ENCODE measurements around the gene PWWP3B. TPM values are rescaled to one million over a fixed set of nuclear protein-coding genes. Genes with fewer than 3 reads are reported as not detected.
"Not testable (repeated sequence)": the region's sequence is repeated elsewhere in the genome, so short reads cannot be mapped to it uniquely, and the experiment has no call there.

PWWP3B gene
- total and polyA plus RNA-seq, 9 donors, result 13.7 to 28.0 (median 21.6) TPM

DNA sequence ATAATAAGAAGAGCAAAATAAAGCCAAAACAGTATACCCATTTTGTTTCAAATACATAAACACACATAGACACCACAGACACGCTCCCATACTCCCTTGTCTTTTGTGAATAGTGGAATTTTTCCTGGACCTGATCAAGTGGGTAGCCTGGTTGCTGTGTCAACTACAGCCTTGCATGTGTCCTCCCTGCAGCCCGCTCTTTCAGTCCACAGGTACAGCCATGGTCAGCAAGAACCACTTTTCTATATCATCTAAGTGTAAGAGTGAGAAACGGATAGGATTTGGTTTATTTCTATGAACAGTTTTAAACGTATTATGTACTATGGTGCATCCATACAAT lies 9.8 kb downstream of the PWWP3B start:
- Histone ChIP-seq H3K9me3 (replicated peaks; ENCODE audit: control insufficient read depth, low read depth, low read length) (no peaks in the 10 kb centered on the region), H3K4me1 (ENCODE audit: control insufficient read depth, insufficient read depth, low read length) (no peaks in the 10 kb centered on the region), H3K27me3 (ENCODE audit: control insufficient read depth, insufficient read depth, low read length) (peaks cover 8% of the 10 kb centered on the region), H3K4me3 (ENCODE audit: low read length) (peak overlapping the region; percentile 39), H3K36me3 (ENCODE audit: control insufficient read depth, insufficient read depth, low read length) (no peaks in the 10 kb centered on the region), H3K27ac (ENCODE audit: low read length) (peak overlapping the region; percentile 59)
- no CpG with 5 or more reads among the region's 4 CpGs for WGBS (ENCODE audit: insufficient coverage)
- DNase-seq, result no peak

DNA sequence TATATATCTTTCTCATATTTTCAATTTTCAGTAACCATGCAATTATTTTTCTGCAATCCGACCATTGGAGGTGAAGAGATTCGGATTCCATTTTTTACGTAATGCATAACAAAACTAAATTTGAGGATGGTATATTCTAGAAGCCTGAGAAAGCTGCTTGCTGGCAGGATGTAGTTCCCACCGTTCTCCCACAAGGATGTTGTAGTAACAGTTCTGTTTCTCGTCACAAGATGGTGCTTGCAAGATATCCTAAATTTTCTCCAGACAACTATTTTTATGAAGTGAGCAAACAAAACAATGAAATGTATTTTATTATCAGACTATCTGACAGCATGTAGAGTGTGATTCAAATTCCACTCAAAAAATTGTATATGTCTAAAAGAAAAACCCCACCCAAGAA lies 10.7 kb downstream of the PWWP3B start:
- Histone ChIP-seq H3K9me3 (replicated peaks; ENCODE audit: control insufficient read depth, low read depth, low read length) (no peaks in the 10 kb centered on the region), H3K4me3 (ENCODE audit: low read length) (no peak overlapping the region), H3K4me1 (ENCODE audit: control insufficient read depth, insufficient read depth, low read length) (no peaks in the 10 kb centered on the region), H3K36me3 (ENCODE audit: control insufficient read depth, insufficient read depth, low read length) (no peaks in the 10 kb centered on the region), H3K27me3 (ENCODE audit: control insufficient read depth, insufficient read depth, low read length) (peaks cover 8% of the 10 kb centered on the region), H3K27ac (ENCODE audit: low read length) (no peak overlapping the region)
- peak; percentile 13 for DNase-seq
- WGBS (ENCODE audit: insufficient coverage), result no CpG with 5 or more reads among the region's 5 CpGs

DNA sequence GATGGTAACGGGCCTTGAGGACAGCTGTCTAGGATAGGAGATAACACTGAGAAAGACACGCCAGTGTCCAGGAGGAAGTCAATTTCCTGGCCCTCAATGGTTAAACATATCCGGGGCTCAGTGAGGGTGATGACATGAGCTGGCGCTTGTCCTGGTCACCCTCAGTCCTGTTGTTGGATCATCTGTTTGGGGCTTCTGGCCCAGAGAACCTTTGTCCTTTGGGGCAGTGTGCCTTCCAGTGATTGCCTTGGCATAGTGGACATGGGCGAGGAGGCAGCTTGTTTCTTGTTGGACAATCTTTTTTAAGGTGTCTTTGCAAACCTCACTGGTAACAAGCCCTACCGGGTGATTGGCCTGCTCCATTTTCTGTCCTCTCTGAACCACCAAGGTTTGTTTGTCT lies 15.6 kb downstream of the PWWP3B start:
- H3K27me3 ChIP-seq (ENCODE audit: control insufficient read depth, insufficient read depth, low read length); H3K27ac ChIP-seq (ENCODE audit: low read length); H3K9me3 ChIP-seq (replicated peaks; ENCODE audit: control insufficient read depth, low read depth, low read length); H3K36me3 ChIP-seq (ENCODE audit: control insufficient read depth, insufficient read depth, low read length); DNase-seq; H3K4me3 ChIP-seq (ENCODE audit: low read length); H3K4me1 ChIP-seq (ENCODE audit: control insufficient read depth, insufficient read depth, low read length): not testable (repeated sequence)
- 83% methylated on average over 5 of the region's 6 CpGs for WGBS (ENCODE audit: insufficient coverage)

DNA sequence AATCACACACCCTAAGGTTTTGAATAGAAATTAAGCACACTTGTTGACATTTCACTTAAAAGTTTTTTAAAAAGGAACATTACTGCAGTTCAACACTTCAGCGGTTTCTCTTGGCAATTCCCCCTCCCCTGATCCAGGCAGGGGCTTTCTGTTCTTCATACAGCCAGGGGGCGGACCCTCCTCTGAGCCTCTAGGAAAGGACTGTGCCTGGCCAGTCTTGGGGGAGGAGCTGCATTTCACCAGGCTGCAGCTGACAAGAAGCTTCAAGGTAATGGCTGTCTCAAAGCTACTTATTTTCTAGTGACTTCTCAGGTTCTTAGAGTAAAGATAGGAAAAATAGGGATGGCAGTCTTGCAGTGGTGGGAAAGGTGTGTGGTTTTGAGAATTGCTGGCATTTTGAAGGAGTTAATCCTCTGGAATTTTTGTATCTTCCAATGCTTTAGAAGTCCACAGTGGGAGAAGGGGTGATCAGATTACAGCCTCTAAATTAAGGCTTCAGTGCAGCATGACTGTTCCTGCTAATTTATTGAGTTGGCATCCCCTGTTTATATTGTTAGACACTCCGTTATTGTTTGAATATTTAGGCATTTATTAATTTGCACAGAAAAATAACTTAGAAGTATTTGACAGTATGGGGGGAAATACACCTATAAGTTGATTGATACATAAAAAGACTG lies 33.5 kb downstream of the PWWP3B start:
- peak; percentile 47 for DNase-seq
- no CpG with 5 or more reads among the region's 3 CpGs for WGBS (ENCODE audit: insufficient coverage)
- no peaks in the 10 kb centered on the region for H3K27me3 ChIP-seq (ENCODE audit: control insufficient read depth, insufficient read depth, low read length)
- no peaks in the 10 kb centered on the region for H3K9me3 ChIP-seq (replicated peaks; ENCODE audit: control insufficient read depth, low read depth, low read length)
- H3K4me3 ChIP-seq (ENCODE audit: low read length), result peak overlapping the region; percentile 9
- H3K4me1 ChIP-seq (ENCODE audit: control insufficient read depth, insufficient read depth, low read length), result no peaks in the 10 kb centered on the region
- H3K36me3 ChIP-seq (ENCODE audit: control insufficient read depth, insufficient read depth, low read length), result peaks cover 9% of the 10 kb centered on the region
- H3K27ac ChIP-seq (ENCODE audit: low read length), result peak overlapping the region; percentile 68

DNA sequence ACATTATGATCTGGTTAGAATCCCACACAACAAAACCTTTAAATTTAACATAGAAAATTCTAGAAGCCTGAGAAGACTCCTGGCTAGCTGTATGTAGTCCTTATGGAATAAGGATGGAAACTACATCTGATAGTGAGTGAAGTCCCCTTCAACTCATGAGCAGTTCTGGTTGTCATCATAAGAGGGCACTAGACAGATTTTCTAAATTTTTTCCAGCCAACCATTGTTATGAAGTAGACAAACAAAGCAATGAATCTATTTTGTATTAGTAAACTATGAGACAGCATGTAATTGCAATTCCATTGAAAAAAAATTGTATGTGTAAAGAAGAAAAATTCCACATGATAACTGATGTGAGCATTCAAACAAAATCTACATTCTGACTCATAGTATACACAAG lies 35.2 kb downstream of the PWWP3B start:
- Histone ChIP-seq H3K36me3 (ENCODE audit: control insufficient read depth, insufficient read depth, low read length) (peaks cover 9% of the 10 kb centered on the region), H3K4me1 (ENCODE audit: control insufficient read depth, insufficient read depth, low read length) (no peaks in the 10 kb centered on the region), H3K27me3 (ENCODE audit: control insufficient read depth, insufficient read depth, low read length) (no peaks in the 10 kb centered on the region), H3K27ac (ENCODE audit: low read length) (no peak overlapping the region), H3K9me3 (replicated peaks; ENCODE audit: control insufficient read depth, low read depth, low read length) (no peaks in the 10 kb centered on the region), H3K4me3 (ENCODE audit: low read length) (no peak overlapping the region)
- no peak for DNase-seq

DNA sequence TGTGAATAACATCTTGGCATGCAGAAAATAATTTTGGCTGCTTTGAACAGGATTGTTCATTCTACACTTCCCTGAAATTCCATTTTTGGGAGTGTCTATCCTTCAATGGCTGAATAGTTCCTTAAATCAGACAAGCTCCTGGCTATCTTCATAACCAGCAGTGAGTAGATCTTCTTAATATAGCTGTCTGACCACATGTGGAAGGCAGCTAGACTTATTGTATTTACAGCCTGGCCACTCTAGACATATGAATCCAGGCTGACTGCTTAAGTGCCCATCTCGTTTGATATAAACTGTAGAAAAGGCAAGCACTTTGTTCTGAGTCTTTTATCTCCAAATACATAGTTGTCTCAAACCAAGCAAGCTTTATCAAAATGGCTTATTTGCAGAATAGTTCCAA lies 40.0 kb downstream of the PWWP3B start:
- H3K36me3 ChIP-seq (ENCODE audit: control insufficient read depth, insufficient read depth, low read length), result peaks cover 9% of the 10 kb centered on the region
- WGBS (ENCODE audit: insufficient coverage), result no CpG with 5 or more reads among the region's 1 CpG
- peak; percentile 33 for DNase-seq
- no peaks in the 10 kb centered on the region for H3K4me1 ChIP-seq (ENCODE audit: control insufficient read depth, insufficient read depth, low read length)
- no peaks in the 10 kb centered on the region for H3K9me3 ChIP-seq (replicated peaks; ENCODE audit: control insufficient read depth, low read depth, low read length)
- H3K27ac ChIP-seq (ENCODE audit: low read length), result peak overlapping the region; percentile 35
- H3K27me3 ChIP-seq (ENCODE audit: control insufficient read depth, insufficient read depth, low read length), result peaks cover 6% of the 10 kb centered on the region
- no peak overlapping the region for H3K4me3 ChIP-seq (ENCODE audit: low read length)

Other genes starting within 250 kb of the PWWP3B start
- gene SERPINA7, start 129.6 kb upstream of the PWWP3B start, total RNA-seq, result not detected
- gene SERPINA7, start 129.6 kb upstream of the PWWP3B start, polyA plus RNA-seq (ENCODE audit: insufficient read depth in 1 of 8, insufficient read length in 8 of 8, low replicate concordance in 1 of 8), result under 1 TPM in 2 of 8 donors, not detected in 6; 0.16 to 0.19 TPM